Calu3 (cell line): ENCODE data around the gene PRR9. TPM values are rescaled to one million over a fixed set of nuclear protein-coding genes. Genes with fewer than 3 reads are reported as not detected.

Experiments used
- BruUV-seq: library from RNA; stranded (reverse); fragments of 400-500 nt; replicated peaks from 2 replicates; lab custom pipeline; 2021; lab: Mats Ljungman, UMichigan
- CTCF ChIA-PET: fragments of 300-600 bp; sonication (Branson Sonifier 250); formaldehyde crosslinking; loops from one replicate; lab custom pipeline; 2022; ENCODE audit warnings: antibody characterized with exemption; lab: Charles Lee
- DNase-seq: peaks from one replicate; pipeline ENCODE4 v3.0.0; 2022
- H3K27ac Mint-ChIP-seq: one replicate; pipeline ENCODE4 v1.8.0; 2022; ENCODE audit warnings: mixed read lengths; ENCODE audit not compliant: unreplicated experiment
- H3K27me3 Mint-ChIP-seq: one replicate; pipeline ENCODE4 v1.8.0; 2022; ENCODE audit warnings: mixed read lengths; ENCODE audit not compliant: unreplicated experiment
- H3K36me3 Mint-ChIP-seq: one replicate; pipeline ENCODE4 v1.8.0; 2022; ENCODE audit warnings: mild to moderate bottlenecking, moderate library complexity, mixed read lengths; ENCODE audit not compliant: insufficient read depth, unreplicated experiment
- H3K4me1 Mint-ChIP-seq: one replicate; pipeline ENCODE4 v1.8.0; 2022; ENCODE audit warnings: mild to moderate bottlenecking, low read depth, mixed read lengths; ENCODE audit not compliant: unreplicated experiment
- H3K4me3 Mint-ChIP-seq: one replicate; pipeline ENCODE4 v1.8.0; 2022; ENCODE audit warnings: mild to moderate bottlenecking, low read depth, moderate library complexity, mixed read lengths; ENCODE audit not compliant: unreplicated experiment
- H3K9me3 Mint-ChIP-seq: one replicate; pipeline ENCODE4 v1.8.0; 2022; ENCODE audit warnings: low read depth, mixed read lengths; ENCODE audit not compliant: unreplicated experiment
- CTCF ChIP-seq: fragments of 200-600 bp; IDR thresholded peaks from one replicate; pipeline ENCODE4 v1.8.0; 2022; ENCODE audit warnings: antibody characterized with exemption; ENCODE audit not compliant: unreplicated experiment
- intact Hi-C: fragments of 100-400 bp; cut with micrococcal nuclease; formaldehyde crosslinking; loops from one replicate; pipeline ENCODE4 v1.10.0; 2022; ENCODE audit not compliant: unreplicated experiment
- total RNA-seq: library from RNA; stranded (reverse); gene quantifications from 2 replicates; pipeline ENCODE4 v1.2.3, GENCODE V29; 2022

PRR9 gene
- total RNA-seq, 1 experiment from 2014 or later, result not detected

- intact Hi-C loops, result no loop called here
- DNase-seq, result no peak
- Mint-ChIP-seq H3K36me3 (no peaks in the 10 kb centered on the region), H3K4me3 (no peak overlapping the region), H3K27ac (no peak overlapping the region), H3K9me3 (no peaks in the 10 kb centered on the region), H3K4me1 (no peaks in the 10 kb centered on the region), H3K27me3 (peaks cover 81% of the 10 kb centered on the region)
- no peak for TF ChIP-seq CTCF
- no TSS peak for BruUV-seq
- CTCF ChIA-PET, result no interaction called here
Measured at GRCh38 chr1:153206631-153207030, 10.8 kb upstream of the PRR9 start.

GRCh38 chr1:153210206-153210605, 7.2 kb upstream of the PRR9 start:
- no peak overlapping the region for H3K4me3 Mint-ChIP-seq
- H3K36me3 Mint-ChIP-seq, result no peaks in the 10 kb centered on the region
- H3K4me1 Mint-ChIP-seq, result no peaks in the 10 kb centered on the region
- CTCF ChIA-PET, result no interaction called here
- H3K9me3 Mint-ChIP-seq, result no peaks in the 10 kb centered on the region
- peaks cover 69% of the 10 kb centered on the region for H3K27me3 Mint-ChIP-seq
- DNase-seq, result no peak
- intact Hi-C loops, result no loop called here
- TF ChIP-seq CTCF, result no peak
- BruUV-seq, result no TSS peak
- no peak overlapping the region for H3K27ac Mint-ChIP-seq

GRCh38 chr1:153212201-153212600, 5.2 kb upstream of the PRR9 start:
- Mint-ChIP-seq H3K27ac (no peak overlapping the region), H3K4me3 (no peak overlapping the region), H3K36me3 (no peaks in the 10 kb centered on the region), H3K27me3 (peaks cover 69% of the 10 kb centered on the region), H3K9me3 (no peaks in the 10 kb centered on the region), H3K4me1 (no peaks in the 10 kb centered on the region)
- intact Hi-C loops, result no loop called here
- DNase-seq, result no peak
- BruUV-seq, result no TSS peak
- CTCF ChIA-PET, result no interaction called here
- no peak for TF ChIP-seq CTCF

- no peak for TF ChIP-seq CTCF
- BruUV-seq, result no TSS peak
- Mint-ChIP-seq H3K27me3 (peaks cover 76% of the 10 kb centered on the region), H3K4me1 (no peaks in the 10 kb centered on the region), H3K9me3 (no peaks in the 10 kb centered on the region), H3K36me3 (no peaks in the 10 kb centered on the region), H3K4me3 (no peak overlapping the region), H3K27ac (no peak overlapping the region)
- intact Hi-C loops, result no loop called here
- DNase-seq, result no peak
- CTCF ChIA-PET, result interaction anchor here (0.7 kb wide), 1 partner anchor 8 kb away, joined by 3 read pairs; no protein-coding TSS in a partner anchor
Measured at GRCh38 chr1:153213519-153213918, 3.9 kb upstream of the PRR9 start.
